ENCODE results near the gene IP6K3.
A peak's percentile ranks its signal among the peaks of the same experiment; 100 is the strongest.

GRCh38 chr6:33771146-33772081 is 24.7 kb upstream of the IP6K3 start:
- TF ChIP-seq, protein P1, sequence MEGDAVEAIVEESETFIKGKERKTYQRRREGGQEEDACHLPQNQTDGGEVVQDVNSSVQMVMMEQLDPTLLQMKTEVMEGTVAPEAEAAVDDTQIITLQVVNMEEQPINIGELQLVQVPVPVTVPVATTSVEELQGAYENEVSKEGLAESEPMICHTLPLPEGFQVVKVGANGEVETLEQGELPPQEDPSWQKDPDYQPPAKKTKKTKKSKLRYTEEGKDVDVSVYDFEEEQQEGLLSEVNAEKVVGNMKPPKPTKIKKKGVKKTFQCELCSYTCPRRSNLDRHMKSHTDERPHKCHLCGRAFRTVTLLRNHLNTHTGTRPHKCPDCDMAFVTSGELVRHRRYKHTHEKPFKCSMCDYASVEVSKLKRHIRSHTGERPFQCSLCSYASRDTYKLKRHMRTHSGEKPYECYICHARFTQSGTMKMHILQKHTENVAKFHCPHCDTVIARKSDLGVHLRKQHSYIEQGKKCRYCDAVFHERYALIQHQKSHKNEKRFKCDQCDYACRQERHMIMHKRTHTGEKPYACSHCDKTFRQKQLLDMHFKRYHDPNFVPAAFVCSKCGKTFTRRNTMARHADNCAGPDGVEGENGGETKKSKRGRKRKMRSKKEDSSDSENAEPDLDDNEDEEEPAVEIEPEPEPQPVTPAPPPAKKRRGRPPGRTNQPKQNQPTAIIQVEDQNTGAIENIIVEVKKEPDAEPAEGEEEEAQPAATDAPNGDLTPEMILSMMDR (IDR thresholded peaks at IDR 0.05) = peak; percentile 92
- TF ChIP-seq TCF12 (IDR thresholded peaks at IDR 0.05) (peak; percentile 61), TAF1 (IDR thresholded peaks at IDR 0.05; ENCODE audit: borderline replicate concordance, low read depth, low read length) (no peak), EZH2phosphoT487 (IDR thresholded peaks at IDR 0.05; ENCODE audit: borderline replicate concordance, low read depth) (no peak), TEAD4 (IDR thresholded peaks at IDR 0.05; ENCODE audit: borderline replicate concordance, insufficient read depth) (peak; percentile 68; the same call in 1 of the 2 replicates)

Data from SK-N-SH (cell line).